K562 (cell line): ENCODE data around the gene KRTAP9-4.
"Not testable (repeated sequence)": the region's sequence is repeated elsewhere in the genome, so short reads cannot be mapped to it uniquely, and the experiment has no call there.

Experiments used
- EZH2 ChIP-seq: IDR thresholded peaks from 2 replicates; pipeline ENCODE4 v1.6.1; 2012; ENCODE audit warnings: low read depth, mild to moderate bottlenecking, inconsistent platforms, low read length, borderline replicate concordance
- MEF2A ChIP-seq: IDR thresholded peaks from 2 replicates; pipeline ENCODE4 v1.6.1; 2011; ENCODE audit warnings: low read depth, mild to moderate bottlenecking, low read length, moderate library complexity; ENCODE audit not compliant: control insufficient read depth
- POLR2A ChIP-seq: fragments of 450-650 bp; conservative IDR thresholded peaks from 2 replicates; pipeline ENCODE4 v1.6.1; 2016
- THAP7 ChIP-seq: fragments of 250-450 bp; sonication (Bioruptor Pico); IDR thresholded peaks from 2 replicates; pipeline ENCODE4 v1.5.0; 2021
- TF ChIP-seq, protein P1 (sequence below): fragments of 450-650 bp; formaldehyde crosslinking; IDR thresholded peaks from 2 replicates; pipeline ENCODE4 v1.4.0; 2022; ENCODE audit warnings: missing genetic modification characterization

GRCh38 chr17:41249637-41250240 is at the start of gene KRTAP9-4:
- TF ChIP-seq, protein P1, sequence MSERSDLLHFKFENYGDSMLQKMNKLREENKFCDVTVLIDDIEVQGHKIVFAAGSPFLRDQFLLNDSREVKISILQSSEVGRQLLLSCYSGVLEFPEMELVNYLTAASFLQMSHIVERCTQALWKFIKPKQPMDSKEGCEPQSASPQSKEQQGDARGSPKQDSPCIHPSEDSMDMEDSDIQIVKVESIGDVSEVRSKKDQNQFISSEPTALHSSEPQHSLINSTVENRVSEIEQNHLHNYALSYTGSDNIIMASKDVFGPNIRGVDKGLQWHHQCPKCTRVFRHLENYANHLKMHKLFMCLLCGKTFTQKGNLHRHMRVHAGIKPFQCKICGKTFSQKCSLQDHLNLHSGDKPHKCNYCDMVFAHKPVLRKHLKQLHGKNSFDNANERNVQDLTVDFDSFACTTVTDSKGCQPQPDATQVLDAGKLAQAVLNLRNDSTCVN = not testable (repeated sequence)
- not testable (repeated sequence) for TF ChIP-seq MEF2A; THAP7 (CRISPR knock-in tag); POLR2A; EZH2
